HTR-8/SVneo (cell line): ENCODE measurements around the gene SNCAIP.
A peak's percentile ranks its signal among the peaks of the same experiment; 100 is the strongest.

Source experiments
- DNase-seq: peaks from one replicate; pipeline ENCODE4 v3.0.0; 2011; ENCODE audit warnings: low spot score, mixed read lengths; ENCODE audit not compliant: insufficient read length
- FAIRE-seq: peaks from 2 replicates; lab custom pipeline; 2011; peaks lifted over from hg19 to GRCh38; lab: Jason Lieb, UNC

The SNCAIP gene

DNA sequence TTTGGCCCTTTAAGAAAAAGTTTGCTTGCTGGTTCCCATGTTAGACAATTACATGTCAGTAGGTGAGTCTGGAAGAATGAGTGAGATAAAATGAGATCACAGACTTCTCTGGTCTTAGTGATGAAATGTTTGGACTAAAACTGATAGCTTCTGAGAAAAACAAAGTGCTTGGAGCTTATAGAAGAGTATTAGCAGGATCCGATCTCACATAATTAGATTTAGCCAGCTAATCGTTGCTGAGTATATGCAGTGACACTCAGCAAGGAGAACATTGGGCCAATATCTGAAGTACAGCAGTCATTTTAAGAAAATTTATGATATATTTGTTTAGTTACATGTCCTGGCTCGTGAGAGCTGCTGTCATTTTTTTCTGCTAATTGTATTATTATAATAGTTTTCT lies 135.8 kb downstream of the SNCAIP start:
- no peak for FAIRE-seq
- no peak for DNase-seq

- FAIRE-seq = no peak
These were observed 142.5 kb downstream of the SNCAIP start for GRCh38 chr5:122454541-122454940.

DNA sequence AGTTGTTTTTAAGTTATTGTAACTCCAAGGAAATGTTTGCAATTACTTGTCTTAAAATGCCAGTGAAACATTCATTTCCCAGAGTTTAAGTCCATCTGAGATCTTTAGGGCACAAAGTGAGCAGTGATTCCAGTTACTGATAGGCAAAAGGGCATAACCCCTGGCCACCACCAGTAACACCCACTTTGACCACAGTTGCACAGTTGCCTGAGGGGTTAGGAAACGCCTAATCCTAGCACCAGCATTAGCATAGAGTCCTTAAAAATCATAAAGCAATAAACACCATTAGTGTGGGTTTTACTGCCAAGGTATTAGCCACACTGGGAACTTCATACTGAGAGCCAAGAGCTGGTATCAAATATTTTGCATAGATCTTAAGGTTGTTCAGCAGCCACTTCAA lies 143.9 kb downstream of the SNCAIP start:
- DNase-seq (no peak), FAIRE-seq (no peak)

More at GRCh38 chr5:122454541-122454940, 142.5 kb downstream of the SNCAIP start:
- DNase-seq = no peak

DNA sequence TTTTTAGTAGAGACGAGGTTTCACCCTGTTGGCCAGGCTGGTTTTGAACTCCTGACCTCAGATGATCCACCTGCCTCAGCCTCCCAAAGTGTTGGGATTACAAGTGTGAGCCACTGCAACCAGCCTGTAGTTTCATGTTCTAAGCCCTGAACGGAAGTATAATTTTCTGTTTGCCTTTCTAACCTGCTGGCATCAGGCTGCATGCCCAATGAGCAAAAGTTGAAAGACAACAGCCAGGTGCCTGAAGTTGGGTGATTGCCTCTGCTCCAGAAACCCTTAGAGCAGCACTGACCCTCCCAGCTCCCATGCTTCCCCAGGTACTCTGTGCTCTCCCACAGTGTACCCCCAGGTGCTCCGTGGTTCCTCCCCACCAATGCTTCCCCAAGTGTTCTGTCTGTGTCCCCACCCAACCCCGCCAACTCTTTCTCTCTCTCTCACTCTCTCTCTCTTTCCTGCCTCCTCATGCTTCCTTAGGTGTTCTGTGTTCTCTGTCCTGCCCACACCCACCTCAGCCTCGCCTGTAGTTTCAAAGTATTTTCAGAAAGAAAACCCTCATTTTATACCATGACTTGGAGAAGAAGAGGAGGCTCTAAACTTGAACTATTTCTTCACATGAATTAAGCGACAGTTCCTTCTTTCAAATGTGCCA lies 145.3 kb downstream of the SNCAIP start:
- FAIRE-seq (no peak), DNase-seq (no peak)

- FAIRE-seq (no peak), DNase-seq (peak; percentile 14)
These were observed 146.3 kb downstream of the SNCAIP start for GRCh38 chr5:122458278-122458872.

DNA sequence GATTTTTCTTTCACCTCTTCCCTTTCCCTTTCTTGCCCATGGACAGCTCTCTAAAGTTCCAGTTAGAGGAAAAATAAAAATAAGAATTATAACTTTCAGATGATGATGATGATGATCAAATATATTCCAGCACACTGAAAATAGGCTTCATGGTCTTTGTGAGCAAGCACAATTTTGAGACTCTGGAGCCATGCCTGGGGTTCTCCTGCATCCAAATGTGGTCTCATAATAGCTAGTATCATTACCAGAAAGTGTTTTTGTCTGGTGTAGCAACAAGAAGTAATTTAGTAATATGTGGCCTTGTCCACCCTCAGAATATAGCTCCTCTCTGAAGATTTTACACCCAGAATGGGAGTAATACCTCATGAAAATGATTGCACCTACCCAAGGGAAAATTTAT lies 150.4 kb downstream of the SNCAIP start:
- DNase-seq = no peak
- no peak for FAIRE-seq

DNA sequence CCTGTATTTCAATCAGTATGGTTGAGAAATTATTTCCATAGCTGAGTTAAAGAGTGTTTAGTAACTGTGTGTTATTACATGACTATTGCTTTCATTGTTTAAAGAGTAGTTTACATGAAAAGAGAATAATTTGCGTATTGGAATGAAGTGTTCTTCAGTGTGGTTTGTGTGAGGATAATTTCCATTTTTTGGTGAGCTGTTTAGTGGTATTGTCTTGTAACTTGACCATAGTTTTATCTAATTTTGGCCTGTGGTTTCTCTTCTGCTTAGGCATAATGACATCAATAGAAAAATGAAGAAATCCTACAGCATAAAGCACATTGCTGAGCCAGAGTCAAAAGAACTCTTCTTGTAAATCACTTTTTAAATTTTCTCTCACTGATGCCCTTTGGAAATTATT lies 151.2 kb downstream of the SNCAIP start:
- no peak for DNase-seq
- FAIRE-seq = no peak

GRCh38 chr5:122464191-122464590 lies 152.2 kb downstream of the SNCAIP start:
- no peak for FAIRE-seq
- DNase-seq = no peak

DNA sequence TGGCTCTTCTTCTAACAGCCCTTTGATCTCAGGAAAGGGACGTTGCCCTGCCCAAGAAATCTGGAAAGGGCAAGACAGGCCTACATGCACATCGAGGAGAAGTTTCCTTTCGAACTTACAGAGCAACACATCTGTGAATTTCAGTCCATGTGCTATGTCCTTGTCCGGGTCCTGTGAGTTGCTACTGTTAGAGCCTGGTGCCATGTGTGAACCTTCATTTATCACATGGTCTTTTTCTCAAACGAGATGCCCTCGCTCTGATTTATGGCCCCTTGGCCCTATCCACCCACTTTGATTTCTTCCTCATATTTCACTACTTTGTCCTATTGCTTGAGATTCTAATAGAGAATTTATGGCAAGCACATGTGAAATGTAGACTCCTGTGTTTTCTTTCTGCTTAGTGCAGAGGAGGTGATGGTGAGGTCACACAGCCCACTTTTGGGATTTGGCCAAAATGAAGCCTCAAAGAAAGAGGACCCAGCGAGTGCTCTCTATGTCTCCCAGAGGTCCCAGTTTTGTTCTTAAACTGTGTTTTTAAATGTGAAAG lies 153.1 kb downstream of the SNCAIP start:
- DNase-seq (no peak), FAIRE-seq (no peak)

GRCh38 chr5:122465994-122466393 lies 154.0 kb downstream of the SNCAIP start:
- FAIRE-seq (no peak), DNase-seq (no peak)

DNA sequence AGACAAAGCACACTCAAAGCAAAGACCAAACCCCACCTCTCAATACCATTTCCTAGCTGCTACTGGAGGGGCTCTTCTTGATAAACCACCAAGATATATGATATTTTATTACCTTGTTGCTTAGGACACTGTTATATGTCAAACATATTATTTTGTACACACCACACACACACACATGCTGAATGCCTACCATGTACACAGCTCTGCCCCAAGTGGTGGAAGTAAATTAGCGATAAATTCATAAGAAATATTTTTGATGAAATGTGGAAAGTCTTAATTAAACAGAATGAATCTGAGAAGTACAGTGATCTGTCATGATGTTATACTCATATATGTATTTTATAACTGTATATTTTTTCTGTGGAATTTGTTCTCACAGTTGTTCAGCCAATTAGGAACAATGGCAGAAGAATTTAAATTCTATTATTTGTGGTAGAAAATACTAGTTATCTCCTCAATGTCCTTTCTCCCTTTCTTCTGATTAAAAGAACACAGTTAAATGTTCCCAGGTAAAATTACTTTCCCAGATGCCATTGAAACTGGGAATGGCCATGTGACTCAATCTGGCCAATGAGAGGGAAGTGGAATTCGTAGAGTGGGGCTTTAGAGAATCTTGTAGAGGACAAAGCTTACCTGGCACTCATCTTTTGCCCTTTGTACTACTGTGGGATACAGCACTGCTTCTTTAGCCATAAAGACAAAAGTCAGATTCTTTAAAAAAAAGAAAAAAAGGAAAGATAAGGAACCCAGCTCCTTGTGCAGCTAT lies 156.5 kb downstream of the SNCAIP start:
- DNase-seq = no peak
- no peak for FAIRE-seq

DNA sequence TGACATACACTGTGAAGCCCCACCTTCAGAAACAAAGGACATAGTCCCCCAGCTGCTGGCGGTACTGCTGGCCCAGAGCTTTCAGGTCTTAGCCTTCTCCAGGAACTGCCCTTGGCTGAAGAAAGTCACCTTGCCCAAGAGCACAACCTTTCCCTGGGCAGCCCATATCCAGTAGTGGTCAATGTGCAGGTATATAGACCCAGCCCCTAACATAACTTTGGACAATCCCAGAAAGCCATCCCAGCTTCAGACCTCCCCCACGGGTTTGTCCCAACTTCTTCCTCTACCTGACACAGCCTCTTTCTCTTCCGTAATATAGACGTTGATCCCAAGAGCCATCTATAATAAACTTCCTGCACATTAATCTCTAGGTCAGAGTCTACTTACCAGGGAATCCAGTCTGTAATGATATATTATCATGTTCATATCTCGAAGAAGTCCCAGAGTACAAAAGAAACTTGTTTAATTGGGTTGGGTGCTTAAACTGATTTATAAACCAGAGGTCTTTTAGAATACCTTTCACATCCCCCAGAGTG lies 157.4 kb downstream of the SNCAIP start:
- no peak for FAIRE-seq

DNA sequence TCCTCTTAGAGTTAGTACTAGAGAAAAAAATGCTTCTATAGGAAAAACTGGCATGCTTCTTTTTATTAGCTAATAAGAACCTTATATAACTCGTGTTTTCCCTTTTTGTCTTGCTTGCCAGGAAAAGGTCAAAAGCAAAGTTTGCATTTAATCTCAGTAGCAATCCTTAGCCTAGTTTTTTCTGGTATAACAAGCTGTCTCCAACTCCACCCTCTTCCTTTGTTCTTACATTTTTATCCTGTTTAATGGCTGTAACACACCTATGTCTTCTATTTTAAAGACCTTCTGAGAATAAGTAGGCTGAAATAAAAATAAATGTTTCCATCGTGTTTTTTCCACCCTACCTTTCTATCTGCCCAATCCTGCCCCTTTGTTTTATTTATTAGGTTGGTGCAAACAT lies 158.3 kb downstream of the SNCAIP start:
- FAIRE-seq = no peak

More for the DNA sequence above, 157.4 kb downstream of the SNCAIP start:
- DNase-seq = no peak

DNA sequence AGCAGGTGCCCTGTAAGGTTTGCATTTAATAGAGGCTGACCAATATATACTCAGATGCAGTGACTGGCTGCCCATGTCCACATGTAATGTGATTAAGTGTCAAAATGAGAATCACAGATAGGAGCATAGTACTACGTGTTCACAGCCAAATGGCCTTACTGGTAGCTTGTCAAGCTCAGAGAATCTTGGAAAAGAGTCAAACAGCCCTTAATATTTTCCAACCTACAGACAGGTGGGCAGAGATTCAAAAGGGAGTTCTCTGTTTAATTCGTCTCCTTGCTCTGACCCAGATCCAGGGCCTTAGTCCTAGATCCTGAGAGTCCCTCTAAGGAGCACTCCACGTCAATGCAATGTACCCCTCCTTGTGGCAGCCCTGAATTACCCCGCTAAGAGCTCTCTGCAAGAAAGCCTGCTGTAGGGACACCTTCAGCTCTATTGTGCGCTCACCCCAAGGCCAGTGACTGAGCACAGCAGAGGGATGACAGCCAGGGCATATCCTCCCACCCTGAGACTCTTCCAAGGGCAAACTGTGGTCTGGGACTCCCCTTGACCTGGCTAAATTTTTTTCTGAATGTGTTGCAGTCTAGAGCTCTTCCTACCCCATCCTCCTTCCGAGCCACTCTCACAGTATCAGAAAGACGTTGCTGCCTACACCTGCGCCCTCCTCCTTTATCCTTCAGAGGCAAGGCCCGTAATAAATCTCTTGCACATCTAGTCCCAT lies 159.2 kb downstream of the SNCAIP start:
- FAIRE-seq = no peak
- DNase-seq = no peak

More for the DNA sequence above, 158.3 kb downstream of the SNCAIP start:
- no peak for DNase-seq

DNA sequence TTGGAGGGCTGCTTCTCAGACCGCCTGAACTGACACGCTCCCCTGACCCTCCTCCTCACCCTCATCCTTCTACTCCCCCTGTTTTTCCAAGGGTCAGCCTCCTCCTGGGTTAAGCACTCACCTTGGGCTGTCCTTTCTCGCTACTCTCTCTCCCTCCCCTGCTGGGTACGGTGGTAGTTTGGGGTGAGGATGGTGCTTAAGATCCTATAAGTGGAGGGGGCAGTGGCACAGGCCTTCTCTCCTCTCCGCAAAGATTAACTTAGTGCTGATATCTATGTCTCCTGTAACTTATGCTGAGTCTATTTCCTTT lies 159.7 kb downstream of the SNCAIP start:
- FAIRE-seq = no peak
- DNase-seq = no peak

- DNase-seq = no peak
- FAIRE-seq = no peak
These were observed 161.3 kb downstream of the SNCAIP start for GRCh38 chr5:122473138-122473843.

DNA sequence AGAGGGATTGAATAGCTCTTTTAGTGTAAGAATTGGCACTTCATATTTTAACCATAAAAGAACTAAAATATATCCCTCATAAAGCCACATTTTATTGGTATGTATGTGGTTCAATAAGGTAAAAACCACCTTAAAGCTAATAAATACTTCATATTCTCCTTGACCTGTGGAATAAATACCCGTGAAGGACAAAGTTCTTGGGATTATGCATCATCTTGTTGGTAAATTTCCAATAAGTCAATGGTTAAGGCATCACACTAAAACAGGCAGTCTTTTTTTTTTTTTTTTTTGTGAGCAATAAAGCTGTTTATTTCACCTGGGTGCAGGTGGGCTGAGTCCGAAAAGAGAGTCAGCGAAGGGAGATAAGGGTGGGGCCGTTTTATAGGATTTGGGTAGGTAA lies 161.9 kb downstream of the SNCAIP start:
- no peak for FAIRE-seq
- no peak for DNase-seq

- DNase-seq (no peak), FAIRE-seq (no peak)
These were observed 166.9 kb downstream of the SNCAIP start for GRCh38 chr5:122478741-122479442.

GRCh38 chr5:122480146-122480545 lies 168.1 kb downstream of the SNCAIP start:
- FAIRE-seq = no peak
- DNase-seq = no peak
